Liver (tissue), 9 donors: ENCODE measurements around the gene SNAPC5. TPM values are rescaled to one million over a fixed set of nuclear protein-coding genes. Genes with fewer than 3 reads are reported as not detected.

Experiments
- DNase-seq: peaks from one replicate; pipeline ENCODE4 v3.0.0-alpha.2; 2017; ENCODE audit warnings: low spot score
- H3K27ac ChIP-seq, 2 donors: one replicate each; pipeline ENCODE4 v1.7.0; 2013; ENCODE audit warnings: inconsistent platforms in 2 of 2, low read length in 2 of 2, control low read depth in 1 of 2, low read depth in 1 of 2, mild to moderate bottlenecking in 1 of 2
- H3K27me3 ChIP-seq, 4 donors: one replicate each; pipeline versions ENCODE4 v1.6.1 to v1.7.0; 2013; ENCODE audit warnings: low read length in 3 of 4, inconsistent platforms in 1 of 4, mild to moderate bottlenecking in 1 of 4, moderate library complexity in 1 of 4; ENCODE audit not compliant: control insufficient read depth in 4 of 4, insufficient read depth in 4 of 4
- H3K36me3 ChIP-seq, 4 donors: one replicate each; pipeline versions ENCODE4 v1.6.1 to v1.7.0; 2013; ENCODE audit warnings: low read length in 3 of 4, mild to moderate bottlenecking in 3 of 4, low read depth in 1 of 4, moderate library complexity in 1 of 4; ENCODE audit not compliant: control insufficient read depth in 4 of 4, insufficient read depth in 3 of 4
- H3K4me1 ChIP-seq, 4 donors: one replicate each; pipeline versions ENCODE4 v1.6.1 to v1.7.0; 2013; ENCODE audit warnings: low read length in 3 of 4, mild to moderate bottlenecking in 3 of 4, moderate library complexity in 1 of 4; ENCODE audit not compliant: control insufficient read depth in 4 of 4, insufficient read depth in 4 of 4
- H3K4me3 ChIP-seq, 3 donors: one replicate each; pipeline versions ENCODE4 v1.6.1 to v1.7.0; 2013; ENCODE audit warnings: low read length in 3 of 3, control low read depth in 1 of 3, low read depth in 1 of 3, mild to moderate bottlenecking in 1 of 3
- H3K9ac ChIP-seq, 2 donors: one replicate each; pipeline ENCODE4 v1.7.0; 2013; ENCODE audit warnings: low read length in 2 of 2, mild to moderate bottlenecking in 2 of 2, moderate library complexity in 2 of 2, control low read depth in 1 of 2, low read depth in 1 of 2
- H3K9me3 ChIP-seq, 4 donors: one replicate each; pipeline versions ENCODE4 v1.6.1 to v1.7.0; 2013; ENCODE audit warnings: low read length in 3 of 4; ENCODE audit not compliant: control insufficient read depth in 4 of 4
- EGR1 ChIP-seq, 2 donors: IDR thresholded peaks; 2 replicates each; pipeline ENCODE4 v1.6.1; 2016 to 2018; ENCODE audit warnings: antibody characterized with exemption in 2 of 2, low read depth in 2 of 2
- FOXA1 ChIP-seq: IDR thresholded peaks from 2 replicates; pipeline ENCODE4 v1.6.1; 2016; ENCODE audit warnings: antibody characterized with exemption
- FOXA2 ChIP-seq: IDR thresholded peaks from 2 replicates; pipeline ENCODE4 v1.6.1; 2016; ENCODE audit warnings: antibody characterized with exemption
- GABPA ChIP-seq, 2 donors: IDR thresholded peaks in 1 of 2; conservative IDR thresholded peaks in 1 of 2; 2 replicates each; pipeline ENCODE4 v1.6.1; 2016; ENCODE audit warnings: antibody characterized with exemption in 2 of 2, mild to moderate bottlenecking in 1 of 2, moderate library complexity in 1 of 2
- HNF4A ChIP-seq, 2 donors: conservative IDR thresholded peaks; 2 replicates each; pipeline ENCODE4 v1.6.1; 2016; ENCODE audit warnings: antibody characterized with exemption in 2 of 2, mild to moderate bottlenecking in 2 of 2
- HNF4G ChIP-seq: IDR thresholded peaks from 2 replicates; pipeline ENCODE4 v1.6.1; 2016; ENCODE audit warnings: antibody characterized with exemption
- JUND ChIP-seq, 2 donors: IDR thresholded peaks; 2 replicates each; pipeline ENCODE4 v1.6.1; 2016; ENCODE audit warnings: antibody characterized with exemption in 2 of 2
- NR2F2 ChIP-seq: IDR thresholded peaks from 2 replicates; pipeline ENCODE4 v1.6.1; 2016; ENCODE audit warnings: antibody characterized with exemption
- RAD21 ChIP-seq, 2 donors: IDR thresholded peaks; 2 replicates each; pipeline ENCODE4 v1.6.1; 2016; ENCODE audit warnings: antibody characterized with exemption in 2 of 2, mild to moderate bottlenecking in 2 of 2
- RXRA ChIP-seq, 2 donors: IDR thresholded peaks; 2 replicates each; pipeline ENCODE4 v1.6.1; 2017 to 2018; ENCODE audit warnings: antibody characterized with exemption in 2 of 2, mild to moderate bottlenecking in 1 of 2
- SP1 ChIP-seq: IDR thresholded peaks from 2 replicates; pipeline ENCODE4 v1.6.1; 2018; ENCODE audit warnings: antibody characterized with exemption, mild to moderate bottlenecking
- TAF1 ChIP-seq: conservative IDR thresholded peaks from 2 replicates; pipeline ENCODE4 v1.6.1; 2016; ENCODE audit warnings: antibody characterized with exemption, mild to moderate bottlenecking
- YY1 ChIP-seq: IDR thresholded peaks from 2 replicates; pipeline ENCODE4 v1.6.1; 2016; ENCODE audit warnings: antibody characterized with exemption, mild to moderate bottlenecking
- WGBS: extraction: QIAGEN DNeasy Blood & Tissue Kit; methylation state at CpG from one replicate; pipeline ENCODE4 v1.1.7; 2013; 5-methylcytosine and 5-hydroxymethylcytosine counted together
- polyA plus RNA-seq, 2 donors: library from polyadenylated mRNA; stranded (reverse) in 1 of 2; unstranded in 1 of 2; fragments of 200-250 nt in 1 of 2; fragments of >200 nt in 1 of 2; fragmentation: Nextera tagmentation in 1 of 2; extraction: Ambion mirVana in 1 of 2; gene quantifications; one replicate each; pipeline versions ENCODE4 v1.2.1 to v1.2.3, GENCODE V29; 2013 to 2015
- total RNA-seq, 2 donors: library from RNA; depleted of rRNA; stranded (reverse); fragments of >200 nt; gene quantifications; one replicate each; pipeline ENCODE4 v1.2.3, GENCODE V29; 2014
- TF ChIP-seq, protein P1 (sequence below): IDR thresholded peaks from 2 replicates; pipeline ENCODE4 v1.6.1; 2016; ENCODE audit warnings: antibody characterized with exemption
- TF ChIP-seq, protein P2 (sequence below): IDR thresholded peaks from 2 replicates; pipeline ENCODE4 v1.6.1; 2016; ENCODE audit warnings: antibody characterized with exemption
- TF ChIP-seq, protein P3 (sequence below): fragments of 150-350 bp; IDR thresholded peaks from 2 replicates; pipeline ENCODE4 v1.5.1; 2017; ENCODE audit warnings: improper control_type of control experiment, low read depth, low read length; ENCODE audit not compliant: missing input control
- TF ChIP-seq, protein P4 (sequence below): IDR thresholded peaks from 2 replicates; pipeline ENCODE4 v1.6.1; 2016; ENCODE audit warnings: antibody characterized with exemption, mild to moderate bottlenecking
- donor health status: healthy.
- donor health status: healthy.
- donor health status: healthy.
- donor health status: healthy.
- donor health status: healthy.

The SNAPC5 gene
- total and polyA plus RNA-seq, 4 donors, result 11.3 to 24.9 (median 22.1) TPM

DNA sequence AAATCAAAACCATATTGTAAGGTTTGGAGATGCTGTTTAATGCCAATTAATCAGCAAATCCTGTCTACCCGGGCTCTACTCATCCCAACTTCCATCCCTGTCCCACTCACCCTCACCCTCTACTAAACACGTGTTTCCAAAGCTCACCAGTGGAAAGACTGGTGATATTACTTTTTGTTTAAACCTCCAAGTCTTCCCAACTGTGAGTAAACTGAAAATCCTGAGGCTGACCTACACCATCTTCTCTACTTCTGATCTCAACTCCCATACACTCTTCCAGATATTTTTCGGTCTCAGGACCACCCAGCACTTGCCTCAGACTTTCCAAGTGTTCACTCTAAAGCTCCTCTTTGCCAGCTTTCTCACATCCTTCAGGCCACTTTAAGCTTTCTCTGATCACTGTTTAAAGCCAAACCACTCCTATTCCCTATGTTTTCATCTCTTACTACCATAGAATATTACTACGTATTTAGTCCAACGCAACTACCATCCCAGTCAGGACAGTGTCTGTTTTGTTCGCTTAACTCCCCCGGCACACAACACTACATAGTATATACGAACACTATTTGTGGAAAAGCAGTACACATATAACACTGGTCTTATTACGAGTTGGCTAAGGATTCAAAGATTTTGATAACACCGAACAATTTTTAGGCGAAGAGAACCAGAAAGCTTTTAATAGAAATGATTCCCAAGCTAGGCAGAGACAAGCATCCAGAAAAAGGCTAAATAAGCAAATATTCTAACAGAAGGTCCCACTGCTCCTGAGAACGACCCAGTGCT is 6.4 kb upstream of the SNAPC5 start:
- TF ChIP-seq YY1 (no peak), RAD21 (IDR thresholded peaks at IDR 0.05) (no peak), HNF4G (no peak), EGR1 (IDR thresholded peaks at IDR 0.05; ENCODE audit: low read depth in 2 of 2) (no peak), FOXA1 (no peak), NR2F2 (no peak), TAF1 (no peak), SP1 (no peak), HNF4A (conservative IDR thresholded peaks at IDR 0.05) (no peak), RXRA (IDR thresholded peaks at IDR 0.05) (no peak), FOXA2 (no peak), GABPA (IDR thresholded peaks at IDR 0.05 in 1 of 2, conservative IDR thresholded peaks at IDR 0.05 in 1 of 2) (no peak), JUND (IDR thresholded peaks at IDR 0.05) (no peak)
- TF ChIP-seq, protein P1, sequence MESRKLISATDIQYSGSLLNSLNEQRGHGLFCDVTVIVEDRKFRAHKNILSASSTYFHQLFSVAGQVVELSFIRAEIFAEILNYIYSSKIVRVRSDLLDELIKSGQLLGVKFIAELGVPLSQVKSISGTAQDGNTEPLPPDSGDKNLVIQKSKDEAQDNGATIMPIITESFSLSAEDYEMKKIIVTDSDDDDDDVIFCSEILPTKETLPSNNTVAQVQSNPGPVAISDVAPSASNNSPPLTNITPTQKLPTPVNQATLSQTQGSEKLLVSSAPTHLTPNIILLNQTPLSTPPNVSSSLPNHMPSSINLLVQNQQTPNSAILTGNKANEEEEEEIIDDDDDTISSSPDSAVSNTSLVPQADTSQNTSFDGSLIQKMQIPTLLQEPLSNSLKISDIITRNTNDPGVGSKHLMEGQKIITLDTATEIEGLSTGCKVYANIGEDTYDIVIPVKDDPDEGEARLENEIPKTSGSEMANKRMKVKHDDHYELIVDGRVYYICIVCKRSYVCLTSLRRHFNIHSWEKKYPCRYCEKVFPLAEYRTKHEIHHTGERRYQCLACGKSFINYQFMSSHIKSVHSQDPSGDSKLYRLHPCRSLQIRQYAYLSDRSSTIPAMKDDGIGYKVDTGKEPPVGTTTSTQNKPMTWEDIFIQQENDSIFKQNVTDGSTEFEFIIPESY, result no peak
- TF ChIP-seq, protein P2, sequence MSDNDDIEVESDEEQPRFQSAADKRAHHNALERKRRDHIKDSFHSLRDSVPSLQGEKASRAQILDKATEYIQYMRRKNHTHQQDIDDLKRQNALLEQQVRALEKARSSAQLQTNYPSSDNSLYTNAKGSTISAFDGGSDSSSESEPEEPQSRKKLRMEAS, result no peak
- TF ChIP-seq, protein P3, sequence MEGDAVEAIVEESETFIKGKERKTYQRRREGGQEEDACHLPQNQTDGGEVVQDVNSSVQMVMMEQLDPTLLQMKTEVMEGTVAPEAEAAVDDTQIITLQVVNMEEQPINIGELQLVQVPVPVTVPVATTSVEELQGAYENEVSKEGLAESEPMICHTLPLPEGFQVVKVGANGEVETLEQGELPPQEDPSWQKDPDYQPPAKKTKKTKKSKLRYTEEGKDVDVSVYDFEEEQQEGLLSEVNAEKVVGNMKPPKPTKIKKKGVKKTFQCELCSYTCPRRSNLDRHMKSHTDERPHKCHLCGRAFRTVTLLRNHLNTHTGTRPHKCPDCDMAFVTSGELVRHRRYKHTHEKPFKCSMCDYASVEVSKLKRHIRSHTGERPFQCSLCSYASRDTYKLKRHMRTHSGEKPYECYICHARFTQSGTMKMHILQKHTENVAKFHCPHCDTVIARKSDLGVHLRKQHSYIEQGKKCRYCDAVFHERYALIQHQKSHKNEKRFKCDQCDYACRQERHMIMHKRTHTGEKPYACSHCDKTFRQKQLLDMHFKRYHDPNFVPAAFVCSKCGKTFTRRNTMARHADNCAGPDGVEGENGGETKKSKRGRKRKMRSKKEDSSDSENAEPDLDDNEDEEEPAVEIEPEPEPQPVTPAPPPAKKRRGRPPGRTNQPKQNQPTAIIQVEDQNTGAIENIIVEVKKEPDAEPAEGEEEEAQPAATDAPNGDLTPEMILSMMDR, result no peak
- TF ChIP-seq, protein P4, sequence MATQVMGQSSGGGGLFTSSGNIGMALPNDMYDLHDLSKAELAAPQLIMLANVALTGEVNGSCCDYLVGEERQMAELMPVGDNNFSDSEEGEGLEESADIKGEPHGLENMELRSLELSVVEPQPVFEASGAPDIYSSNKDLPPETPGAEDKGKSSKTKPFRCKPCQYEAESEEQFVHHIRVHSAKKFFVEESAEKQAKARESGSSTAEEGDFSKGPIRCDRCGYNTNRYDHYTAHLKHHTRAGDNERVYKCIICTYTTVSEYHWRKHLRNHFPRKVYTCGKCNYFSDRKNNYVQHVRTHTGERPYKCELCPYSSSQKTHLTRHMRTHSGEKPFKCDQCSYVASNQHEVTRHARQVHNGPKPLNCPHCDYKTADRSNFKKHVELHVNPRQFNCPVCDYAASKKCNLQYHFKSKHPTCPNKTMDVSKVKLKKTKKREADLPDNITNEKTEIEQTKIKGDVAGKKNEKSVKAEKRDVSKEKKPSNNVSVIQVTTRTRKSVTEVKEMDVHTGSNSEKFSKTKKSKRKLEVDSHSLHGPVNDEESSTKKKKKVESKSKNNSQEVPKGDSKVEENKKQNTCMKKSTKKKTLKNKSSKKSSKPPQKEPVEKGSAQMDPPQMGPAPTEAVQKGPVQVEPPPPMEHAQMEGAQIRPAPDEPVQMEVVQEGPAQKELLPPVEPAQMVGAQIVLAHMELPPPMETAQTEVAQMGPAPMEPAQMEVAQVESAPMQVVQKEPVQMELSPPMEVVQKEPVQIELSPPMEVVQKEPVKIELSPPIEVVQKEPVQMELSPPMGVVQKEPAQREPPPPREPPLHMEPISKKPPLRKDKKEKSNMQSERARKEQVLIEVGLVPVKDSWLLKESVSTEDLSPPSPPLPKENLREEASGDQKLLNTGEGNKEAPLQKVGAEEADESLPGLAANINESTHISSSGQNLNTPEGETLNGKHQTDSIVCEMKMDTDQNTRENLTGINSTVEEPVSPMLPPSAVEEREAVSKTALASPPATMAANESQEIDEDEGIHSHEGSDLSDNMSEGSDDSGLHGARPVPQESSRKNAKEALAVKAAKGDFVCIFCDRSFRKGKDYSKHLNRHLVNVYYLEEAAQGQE, result no peak
- Histone ChIP-seq H3K4me1 (peaks cover 0 to 28% (median 23%) of the 10 kb centered on the region in 4 donors), H3K27me3 (no peaks in the 10 kb centered on the region), H3K4me3 (peak overlapping the region; percentile 83 to 100 (median 94)), H3K27ac (peak overlapping the region; percentile 87 to 90), H3K9me3 (no peaks in the 10 kb centered on the region), H3K36me3 (peaks cover 9 to 40% (median 40%) of the 10 kb centered on the region in 4 donors), H3K9ac (peak overlapping the region; percentile 72 to 97)
- DNase-seq, result no peak
- WGBS, result under 1% methylated on average over 12 of the region's 12 CpGs
